CD4-positive, alpha-beta T cell (primary cell): Measurements from ENCODE around the gene SPC24. TPM values are rescaled to one million over a fixed set of nuclear protein-coding genes. Genes with fewer than 3 reads are reported as not detected.

Experiments used
- ATAC-seq: fragments of 200-7000 bp; cut with Tn5 transposase; one replicate; pipeline ENCODE4 v1.10.0; 2022; ENCODE audit warnings: mild to moderate bottlenecking; ENCODE audit not compliant: poor library complexity
- CTCF ChIA-PET: fragments of 350-600 bp; sonication (Branson Sonifier 250); formaldehyde crosslinking; loops from one replicate; lab custom pipeline; 2021; ENCODE audit warnings: antibody characterized with exemption, inconsistent platforms; lab: Charles Lee
- POLR2A ChIA-PET: fragments of 350-600 bp; sonication (Branson Sonifier 250); formaldehyde crosslinking; loops from one replicate; lab custom pipeline; 2021; ENCODE audit warnings: antibody characterized with exemption, inconsistent platforms; lab: Charles Lee
- DNase-seq, 14 experiments: peaks; one replicate each; pipeline ENCODE4 v3.0.0-alpha.2; 2013 to 2020; ENCODE audit warnings: mixed read lengths in 2 of 14
- H3K27ac ChIP-seq, 2 donors: one replicate each; pipeline versions ENCODE4 v1.5.1 to v1.7.0; 2013; ENCODE audit warnings: low read length in 2 of 2, low read depth in 1 of 2, mild to moderate bottlenecking in 1 of 2
- H3K27me3 ChIP-seq, 2 experiments: 1 replicate in 1 of 2; 2 replicates in 1 of 2; pipeline versions ENCODE4 v1.6.1 to v1.7.0; 2013; ENCODE audit warnings: low read length in 2 of 2, control low read depth in 1 of 2, mild to moderate bottlenecking in 1 of 2, moderate library complexity in 1 of 2; ENCODE audit not compliant: insufficient read depth in 2 of 2, control insufficient read depth in 1 of 2
- H3K36me3 ChIP-seq: one replicate; pipeline ENCODE4 v1.6.1; 2013; ENCODE audit warnings: low read length, control low read depth; ENCODE audit not compliant: insufficient read depth
- H3K4me1 ChIP-seq: one replicate; pipeline ENCODE4 v1.6.1; 2013; ENCODE audit warnings: low read length, control low read depth; ENCODE audit not compliant: insufficient read depth
- H3K4me3 ChIP-seq: one replicate; pipeline ENCODE4 v1.5.1; 2013; ENCODE audit warnings: mild to moderate bottlenecking, low read length, moderate library complexity
- H3K9me3 ChIP-seq, 2 experiments: 1 replicate in 1 of 2; 2 replicates in 1 of 2; pipeline versions ENCODE4 v1.6.1 to v1.7.0; 2013; ENCODE audit warnings: low read length in 2 of 2, mild to moderate bottlenecking in 2 of 2, control low read depth in 1 of 2, moderate library complexity in 1 of 2; ENCODE audit not compliant: control insufficient read depth in 1 of 2, insufficient read depth in 1 of 2
- H3K27ac Mint-ChIP-seq: one replicate; pipeline ENCODE4 v1.8.0; 2020; ENCODE audit warnings: mixed read lengths
- H3K27me3 Mint-ChIP-seq: one replicate; pipeline ENCODE4 v1.8.0; 2021; ENCODE audit warnings: mixed read lengths
- H3K36me3 Mint-ChIP-seq: one replicate; pipeline ENCODE4 v1.8.0; 2021; ENCODE audit warnings: low read depth, mixed read lengths
- H3K4me1 Mint-ChIP-seq: one replicate; pipeline ENCODE4 v1.8.0; 2021; ENCODE audit warnings: low read depth, mixed read lengths
- H3K4me3 Mint-ChIP-seq: one replicate; pipeline ENCODE4 v1.8.0; 2020; ENCODE audit warnings: mild to moderate bottlenecking, mixed read lengths
- H3K9me3 Mint-ChIP-seq: one replicate; pipeline ENCODE4 v1.8.0; 2020; ENCODE audit warnings: mixed read lengths
- CTCF ChIP-seq: fragments of 200-600 bp; IDR thresholded peaks from one replicate; pipeline ENCODE4 v1.8.0; 2022; ENCODE audit warnings: antibody characterized with exemption, mild to moderate bottlenecking
- intact Hi-C, 2 experiments: fragments of 100-400 bp; cut with DNase I in 1 of 2; cut with micrococcal nuclease in 1 of 2; formaldehyde crosslinking; loops; one replicate each; pipeline versions ENCODE4 v1.15.1 to v1.9.0; 2023 to 2025; cut with DNase I, micrococcal nuclease
- total RNA-seq, 174 experiments: library from RNA in 2 of 174; stranded (reverse) in 2 of 174; gene quantifications; one replicate each; pipeline ENCODE4 v1.2.3 and lab custom pipeline; 2021 to 2026

Gene SPC24
- total RNA-seq, 2 experiments from 2014 or later: 0.59 to 1.5 TPM

- H3K9me3 Mint-ChIP-seq: no peaks in the 10 kb centered on the region
- Histone ChIP-seq H3K27me3 (peaks cover 9 to 11% of the 10 kb centered on the region in 2 experiments), H3K4me1 (peaks cover 22% of the 10 kb centered on the region), H3K9me3 (peaks cover 0 to 7% of the 10 kb centered on the region in 2 experiments), H3K4me3 (no peak overlapping the region), H3K27ac (no peak overlapping the region), H3K36me3 (no peaks in the 10 kb centered on the region)
- ChIA-PET CTCF (no interaction called here), POLR2A (no interaction called here)
- intact Hi-C loops: no loop called here
- H3K36me3 Mint-ChIP-seq: no peaks in the 10 kb centered on the region
- peaks cover 8% of the 10 kb centered on the region for H3K4me1 Mint-ChIP-seq
- H3K27me3 Mint-ChIP-seq: peaks cover 13% of the 10 kb centered on the region
- ATAC-seq (no peak), DNase-seq (no peak)
- no peak overlapping the region for H3K27ac Mint-ChIP-seq
- TF ChIP-seq CTCF: no peak
- H3K4me3 Mint-ChIP-seq: no peak overlapping the region
Measured at GRCh38 chr19:11194173-11194572, 38.6 kb upstream of the SPC24 start.

GRCh38 chr19:11192957-11193939 is 37.7 kb upstream of the SPC24 start:
- H3K36me3 ChIP-seq: no peaks in the 10 kb centered on the region
- no peak overlapping the region for H3K4me3 ChIP-seq
- no peak overlapping the region for H3K4me3 Mint-ChIP-seq
- H3K27ac ChIP-seq: no peak overlapping the region
- ATAC-seq: no peak
- H3K27me3 Mint-ChIP-seq: peaks cover 13% of the 10 kb centered on the region
- no peak for DNase-seq
- peaks cover 8% of the 10 kb centered on the region for H3K4me1 Mint-ChIP-seq
- H3K36me3 Mint-ChIP-seq: no peaks in the 10 kb centered on the region
- H3K9me3 Mint-ChIP-seq: no peaks in the 10 kb centered on the region
- H3K27ac Mint-ChIP-seq: no peak overlapping the region
- TF ChIP-seq CTCF: no peak
- peaks cover 0 to 7% of the 10 kb centered on the region in 2 experiments for H3K9me3 ChIP-seq
- CTCF ChIA-PET: interaction anchor here (0.6 kb wide), 1 partner anchor 24 kb away, joined by 3 read pairs; no protein-coding TSS in a partner anchor
- intact Hi-C loops: no loop called here
- peaks cover 9 to 11% of the 10 kb centered on the region in 2 experiments for H3K27me3 ChIP-seq
- H3K4me1 ChIP-seq: peaks cover 22% of the 10 kb centered on the region
- POLR2A ChIA-PET: no interaction called here

GRCh38 chr19:11191934-11192333 is 36.4 kb upstream of the SPC24 start:
- Mint-ChIP-seq H3K36me3 (no peaks in the 10 kb centered on the region), H3K27me3 (peaks cover 13% of the 10 kb centered on the region), H3K9me3 (no peaks in the 10 kb centered on the region), H3K27ac (no peak overlapping the region), H3K4me1 (peaks cover 8% of the 10 kb centered on the region), H3K4me3 (no peak overlapping the region)
- Histone ChIP-seq H3K27me3 (peaks cover 6 to 9% of the 10 kb centered on the region in 2 experiments), H3K9me3 (peaks cover 0 to 7% of the 10 kb centered on the region in 2 experiments), H3K36me3 (no peaks in the 10 kb centered on the region), H3K4me3 (no peak overlapping the region), H3K4me1 (peaks cover 15% of the 10 kb centered on the region), H3K27ac (no peak overlapping the region)
- TF ChIP-seq CTCF: no peak
- ATAC-seq (no peak), DNase-seq (no peak)
- intact Hi-C loops: no loop called here
- POLR2A ChIA-PET: no interaction called here
- CTCF ChIA-PET: no interaction called here
